GM12878 (cell line): ENCODE measurements around the gene TOMT. TPM values are rescaled to one million over a fixed set of nuclear protein-coding genes. Genes with fewer than 3 reads are reported as not detected.

ENCODE experiments used
- ATAC-seq: fragments of 200-7000 bp; cut with Tn5 transposase; 3 replicates; pipeline ENCODE4 v1.9.1; 2020; ENCODE audit warnings: mild to moderate bottlenecking, moderate library complexity
- BruUV-seq: library from RNA; stranded (reverse); fragments of 400-500 nt; replicated peaks from 2 replicates; lab custom pipeline; 2021; lab: Mats Ljungman, UMichigan
- CTCF ChIA-PET: fragments of 300-600 bp; sonication (Branson Sonifier 250); formaldehyde crosslinking; extraction: SDS; loops from one replicate; lab custom pipeline; 2021; ENCODE audit warnings: inconsistent platforms; lab: Yijun Ruan, JAX
- POLR2A ChIA-PET: fragments of 350-600 bp; formaldehyde crosslinking; extraction: SDS; loops from one replicate; lab custom pipeline; 2021; ENCODE audit warnings: inconsistent platforms; lab: Charles Lee
- RAD21 ChIA-PET: fragments of 300-600 bp; sonication (Branson Sonifier 250); formaldehyde crosslinking; loops from one replicate; lab custom pipeline; 2023; ENCODE audit warnings: antibody characterized with exemption; ENCODE audit not compliant: unreplicated experiment; lab: Charles Lee
- SMC1A ChIA-PET: fragments of 300-600 bp; sonication (Branson Sonifier 250); formaldehyde crosslinking; loops from one replicate; lab custom pipeline; 2023; ENCODE audit not compliant: unreplicated experiment, uncharacterized antibody; lab: Charles Lee
- DNase-seq: peaks from one replicate; pipeline ENCODE4 v3.0.0-alpha.2; 2011; ENCODE audit warnings: low read depth, low spot score
- FAIRE-seq: peaks from 3 replicates; lab custom pipeline; 2011; peaks lifted over from hg19 to GRCh38; lab: Jason Lieb, UNC
- H2AFZ ChIP-seq: 2 replicates; pipeline ENCODE4 v1.6.0; 2011; ENCODE audit warnings: low read depth, low read length, control low read depth; ENCODE audit not compliant: control insufficient read depth
- H3K27ac ChIP-seq: 2 replicates; pipeline ENCODE4 v1.5.1; 2011; ENCODE audit warnings: control low read depth; ENCODE audit not compliant: control insufficient read depth, insufficient read depth
- H3K27me3 ChIP-seq, 2 experiments: replicated peaks in 1 of 2; 2 replicates each; pipeline versions ENCODE4 v1.6.0 to v1.6.1; 2011; ENCODE audit warnings: low read length in 1 of 2; ENCODE audit not compliant: control insufficient read depth in 2 of 2, insufficient read depth in 2 of 2
- H3K36me3 ChIP-seq, 2 experiments: 2 replicates each; pipeline ENCODE4 v1.5.1; 2011; ENCODE audit warnings: low read length in 1 of 2; ENCODE audit not compliant: control insufficient read depth in 2 of 2, insufficient read depth in 2 of 2
- H3K4me1 ChIP-seq: 2 replicates; pipeline ENCODE4 v1.6.1; 2011; ENCODE audit warnings: mild to moderate bottlenecking, low read length, moderate library complexity, mixed read lengths; ENCODE audit not compliant: control insufficient read depth, insufficient read depth
- H3K4me2 ChIP-seq: 2 replicates; pipeline ENCODE4 v1.6.0; 2011; ENCODE audit warnings: control low read depth; ENCODE audit not compliant: control insufficient read depth, insufficient read depth
- H3K4me3 ChIP-seq: fragments of 200-600 bp; sonication (generic); 2 replicates; pipeline ENCODE4 v1.5.1; 2016
- H3K79me2 ChIP-seq: 2 replicates; pipeline ENCODE4 v1.6.0; 2011; ENCODE audit warnings: low read length; ENCODE audit not compliant: control insufficient read depth, insufficient read depth
- H3K9ac ChIP-seq: 2 replicates; pipeline ENCODE4 v1.8.0; 2011; ENCODE audit warnings: low read length, control low read depth, mixed read lengths; ENCODE audit not compliant: control insufficient read depth, insufficient read depth
- H3K9me3 ChIP-seq: replicated peaks from 3 replicates; pipeline ENCODE4 v1.5.1; 2011; ENCODE audit warnings: mild to moderate bottlenecking, low read length; ENCODE audit not compliant: control insufficient read depth, insufficient read depth
- H4K20me1 ChIP-seq: 2 replicates; pipeline ENCODE4 v1.6.0; 2011; ENCODE audit not compliant: control insufficient read depth, insufficient read depth
- CEBPB ChIP-seq, 2 experiments: fragments of 150-350 bp in 1 of 2; IDR thresholded peaks; 2 replicates each; pipeline ENCODE4 v1.6.1; 2012 to 2014; ENCODE audit warnings: low read depth in 2 of 2, low read length in 2 of 2, borderline replicate concordance in 1 of 2, inconsistent platforms in 1 of 2
- E4F1 ChIP-seq: fragments of 450-650 bp; IDR thresholded peaks from 2 replicates; pipeline ENCODE4 v1.6.1; 2018; ENCODE audit warnings: borderline replicate concordance, mild to moderate bottlenecking; ENCODE audit not compliant: partially characterized antibody
- FOXK2 ChIP-seq: fragments of 450-650 bp; IDR thresholded peaks from 2 replicates; pipeline ENCODE4 v1.6.1; 2017; ENCODE audit warnings: mild to moderate bottlenecking, moderate library complexity
- GABPA ChIP-seq: IDR thresholded peaks from 2 replicates; pipeline ENCODE4 v1.6.1; 2014; ENCODE audit warnings: antibody characterized with exemption, low read depth, mild to moderate bottlenecking, inconsistent platforms
- KDM1A ChIP-seq: fragments of 200-600 bp; sonication (generic); IDR thresholded peaks from 2 replicates; pipeline ENCODE4 v1.6.1; 2016; ENCODE audit warnings: borderline replicate concordance
- MEF2B ChIP-seq: fragments of 450-650 bp; IDR thresholded peaks from 2 replicates; pipeline ENCODE4 v1.6.1; 2018; ENCODE audit warnings: mild to moderate bottlenecking, moderate library complexity; ENCODE audit not compliant: partially characterized antibody, poor library complexity, severe bottlenecking
- PAX5 ChIP-seq: IDR thresholded peaks from 2 replicates; pipeline ENCODE4 v1.6.1; 2011; ENCODE audit warnings: low read depth, low read length, borderline replicate concordance
- PBX3 ChIP-seq: IDR thresholded peaks from 2 replicates; pipeline ENCODE4 v1.6.1; 2011; ENCODE audit warnings: mild to moderate bottlenecking, low read depth, low read length, moderate library complexity; ENCODE audit not compliant: insufficient replicate concordance
- POLR2AphosphoS5 ChIP-seq: IDR thresholded peaks from 2 replicates; pipeline ENCODE4 v1.6.1; 2011; ENCODE audit warnings: mild to moderate bottlenecking, low read length, inconsistent platforms
- RCOR1 ChIP-seq: conservative IDR thresholded peaks from 2 replicates; pipeline ENCODE4 v1.6.1; 2012; ENCODE audit warnings: low read depth, low read length, improper control_type of control experiment
- RFX5 ChIP-seq: IDR thresholded peaks from 2 replicates; pipeline ENCODE4 v1.6.1; 2011; ENCODE audit warnings: low read depth, low read length, improper control_type of control experiment
- WGBS: methylation state at CpG from one replicate; pipeline ENCODE4 v1.1.6; 2016; ENCODE audit warnings: low lambda C conversion rate; ENCODE audit not compliant: insufficient replicate concordance, insufficient coverage; ENCODE audit errors: missing lambda C conversion rate; 5-methylcytosine and 5-hydroxymethylcytosine counted together
- in situ Hi-C: fragments of 300-500 bp; cut with MboI; formaldehyde crosslinking; loops from 9 replicates; pipeline ENCODE4 v1.14.3; 2018; ENCODE audit warnings: mixed read lengths
- intact Hi-C: fragments of 100-400 bp; cut with micrococcal nuclease; formaldehyde crosslinking; loops from one replicate; pipeline ENCODE4 v1.14.2; 2022; ENCODE audit not compliant: unreplicated experiment
- polyA plus RNA-seq, 11 experiments: library from polyadenylated mRNA; depleted of rRNA in 4 of 11; unstranded in 6 of 11; stranded (reverse) in 5 of 11; fragments of >200 nt; fragmentation: Nextera tagmentation in 4 of 11; fragmentation: Illumina TruSeq in 1 of 11; extraction: Ambion mirVana in 4 of 11; extraction: Trizol in 1 of 11; gene quantifications; 1 replicate in 1 of 11; 2 replicates in 10 of 11; pipeline versions ENCODE4 v1.2.1 to v1.2.3, GENCODE V29; 2011 to 2016; ENCODE audit warnings: inconsistent platforms in 2 of 11, missing spikeins in 2 of 11, low read depth in 1 of 11
- total RNA-seq, 4 experiments: library from RNA; depleted of rRNA in 3 of 4; stranded (reverse); fragments of >200 nt in 3 of 4; fragmentation: Illumina TruSeq in 1 of 4; extraction: Trizol in 1 of 4; gene quantifications; 2 replicates each; pipeline versions ENCODE4 v1.2.1 to v1.2.3, GENCODE V29; 2013 to 2021
- TF ChIP-seq, protein P1 (sequence below): fragments of 450-650 bp; IDR thresholded peaks from 2 replicates; pipeline ENCODE4 v1.6.1; 2017; ENCODE audit warnings: low read depth, mild to moderate bottlenecking, moderate library complexity
- TF ChIP-seq, protein P2 (sequence below): fragments of 450-650 bp; IDR thresholded peaks from 2 replicates; pipeline ENCODE4 v1.6.1; 2017; ENCODE audit warnings: mild to moderate bottlenecking, moderate library complexity

The TOMT gene
- total and polyA plus RNA-seq, 10 of the 15 experiments (the other 5 are each of a cell fraction or from before 2014, with no cell fraction given) = not detected

DNA sequence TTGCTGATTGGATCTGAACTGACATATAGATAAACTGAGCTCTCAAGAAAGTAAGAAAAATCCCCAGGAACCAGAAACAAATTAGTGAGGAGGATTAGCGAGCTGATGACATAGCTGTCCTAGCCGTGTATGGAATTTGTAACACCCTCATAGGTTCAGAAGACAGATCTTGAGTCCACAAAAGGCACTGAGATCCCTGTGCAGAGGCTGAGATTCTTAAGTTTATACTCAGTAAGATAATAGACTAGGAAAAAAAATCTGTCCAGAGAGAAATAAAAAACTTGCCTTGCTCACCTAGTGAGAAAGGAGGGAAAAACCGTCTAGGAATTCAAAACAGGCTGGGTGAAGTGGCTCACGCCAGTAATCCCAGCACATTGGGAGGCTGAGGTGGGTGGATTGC is 30.0 kb upstream of the TOMT start:
- Histone ChIP-seq H3K9me3 (no peaks in the 10 kb centered on the region), H3K4me3 (no peak overlapping the region), H3K36me3 (0 out of 4 replicates have a peak, but pooled peaks cover 0 to 2% of the 10 kb centered on the region in 2 experiments), H2AFZ (no peak overlapping the region), H3K27ac (no peak overlapping the region), H3K27me3 (no peaks in the 10 kb centered on the region), H3K79me2 (peaks cover 79% of the 10 kb centered on the region), H3K9ac (no peak overlapping the region), H3K4me1 (peaks cover 9% of the 10 kb centered on the region), H4K20me1 (no peaks in the 10 kb centered on the region), H3K4me2 (no peak overlapping the region)
- intact Hi-C loops (no loop called here), in situ Hi-C loops (no loop called here)
- no TSS peak for BruUV-seq
- SMC1A ChIA-PET = interaction anchor here (1.1 to 8.0 kb wide), 6 partner anchors 14 to 49 kb away, joined by 4 to 48 read pairs (median 5); no protein-coding TSS in a partner anchor
- RAD21 ChIA-PET = interaction anchor here (0.5 to 2.1 kb wide), 4 partner anchors 16 to 69 kb away, joined by 3 to 8 read pairs (median 4); no protein-coding TSS in a partner anchor
- ATAC-seq (no peak), FAIRE-seq (no peak), DNase-seq (no peak)
- CTCF ChIA-PET = interaction anchor here (0.7 to 5.0 kb wide), 16 partner anchors 9 to 357 kb away, joined by 3 to 27 read pairs (median 4); no protein-coding TSS in a partner anchor
- POLR2A ChIA-PET = interaction anchor here (1.6 to 3.0 kb wide), 2 partner anchors 10 to 36 kb away, joined by 6 to 15 read pairs; no protein-coding TSS in a partner anchor
- 93% methylated on average over 4 of the region's 4 CpGs for WGBS
- TF ChIP-seq, protein P1, sequence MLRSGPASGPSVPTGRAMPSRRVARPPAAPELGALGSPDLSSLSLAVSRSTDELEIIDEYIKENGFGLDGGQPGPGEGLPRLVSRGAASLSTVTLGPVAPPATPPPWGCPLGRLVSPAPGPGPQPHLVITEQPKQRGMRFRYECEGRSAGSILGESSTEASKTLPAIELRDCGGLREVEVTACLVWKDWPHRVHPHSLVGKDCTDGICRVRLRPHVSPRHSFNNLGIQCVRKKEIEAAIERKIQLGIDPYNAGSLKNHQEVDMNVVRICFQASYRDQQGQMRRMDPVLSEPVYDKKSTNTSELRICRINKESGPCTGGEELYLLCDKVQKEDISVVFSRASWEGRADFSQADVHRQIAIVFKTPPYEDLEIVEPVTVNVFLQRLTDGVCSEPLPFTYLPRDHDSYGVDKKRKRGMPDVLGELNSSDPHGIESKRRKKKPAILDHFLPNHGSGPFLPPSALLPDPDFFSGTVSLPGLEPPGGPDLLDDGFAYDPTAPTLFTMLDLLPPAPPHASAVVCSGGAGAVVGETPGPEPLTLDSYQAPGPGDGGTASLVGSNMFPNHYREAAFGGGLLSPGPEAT = no peak
- TF ChIP-seq KDM1A = no peak
- no peak for TF ChIP-seq RFX5
- TF ChIP-seq MEF2B = no peak
- no peak for TF ChIP-seq FOXK2
- TF ChIP-seq, protein P2, sequence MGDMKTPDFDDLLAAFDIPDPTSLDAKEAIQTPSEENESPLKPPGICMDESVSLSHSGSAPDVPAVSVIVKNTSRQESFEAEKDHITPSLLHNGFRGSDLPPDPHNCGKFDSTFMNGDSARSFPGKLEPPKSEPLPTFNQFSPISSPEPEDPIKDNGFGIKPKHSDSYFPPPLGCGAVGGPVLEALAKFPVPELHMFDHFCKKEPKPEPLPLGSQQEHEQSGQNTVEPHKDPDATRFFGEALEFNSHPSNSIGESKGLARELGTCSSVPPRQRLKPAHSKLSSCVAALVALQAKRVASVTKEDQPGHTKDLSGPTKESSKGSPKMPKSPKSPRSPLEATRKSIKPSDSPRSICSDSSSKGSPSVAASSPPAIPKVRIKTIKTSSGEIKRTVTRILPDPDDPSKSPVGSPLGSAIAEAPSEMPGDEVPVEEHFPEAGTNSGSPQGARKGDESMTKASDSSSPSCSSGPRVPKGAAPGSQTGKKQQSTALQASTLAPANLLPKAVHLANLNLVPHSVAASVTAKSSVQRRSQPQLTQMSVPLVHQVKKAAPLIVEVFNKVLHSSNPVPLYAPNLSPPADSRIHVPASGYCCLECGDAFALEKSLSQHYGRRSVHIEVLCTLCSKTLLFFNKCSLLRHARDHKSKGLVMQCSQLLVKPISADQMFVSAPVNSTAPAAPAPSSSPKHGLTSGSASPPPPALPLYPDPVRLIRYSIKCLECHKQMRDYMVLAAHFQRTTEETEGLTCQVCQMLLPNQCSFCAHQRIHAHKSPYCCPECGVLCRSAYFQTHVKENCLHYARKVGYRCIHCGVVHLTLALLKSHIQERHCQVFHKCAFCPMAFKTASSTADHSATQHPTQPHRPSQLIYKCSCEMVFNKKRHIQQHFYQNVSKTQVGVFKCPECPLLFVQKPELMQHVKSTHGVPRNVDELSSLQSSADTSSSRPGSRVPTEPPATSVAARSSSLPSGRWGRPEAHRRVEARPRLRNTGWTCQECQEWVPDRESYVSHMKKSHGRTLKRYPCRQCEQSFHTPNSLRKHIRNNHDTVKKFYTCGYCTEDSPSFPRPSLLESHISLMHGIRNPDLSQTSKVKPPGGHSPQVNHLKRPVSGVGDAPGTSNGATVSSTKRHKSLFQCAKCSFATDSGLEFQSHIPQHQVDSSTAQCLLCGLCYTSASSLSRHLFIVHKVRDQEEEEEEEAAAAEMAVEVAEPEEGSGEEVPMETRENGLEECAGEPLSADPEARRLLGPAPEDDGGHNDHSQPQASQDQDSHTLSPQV = no peak
- no peak for TF ChIP-seq E4F1
- TF ChIP-seq RCOR1 = no peak
- no peak for TF ChIP-seq PAX5
- no peak for TF ChIP-seq GABPA
- TF ChIP-seq CEBPB (IDR thresholded peaks at IDR 0.05; ENCODE audit: borderline replicate concordance in 1 of 2, low read depth in 2 of 2, low read length in 2 of 2) = no peak
- no peak for TF ChIP-seq PBX3
- TF ChIP-seq POLR2AphosphoS5 = no peak
